GM13977 (cell line): ENCODE measurements around the gene LPIN3.

Experiments used
- DNase-seq: peaks from one replicate; pipeline ENCODE4 v3.0.0; 2012; ENCODE audit warnings: low spot score
- in situ Hi-C: fragments of 300-500 bp; cut with MboI; formaldehyde crosslinking; loops from one replicate; pipeline ENCODE4 v1.12.0; 2022; ENCODE audit warnings: low sequenced_read_pairs, low pct_unique_long_range_greater_than_20kb, mixed read lengths, inconsistent platforms; ENCODE audit not compliant: unreplicated experiment
- TF ChIP-seq, protein P1 (sequence below): IDR thresholded peaks from 2 replicates; pipeline ENCODE4 v1.5.1; 2012; ENCODE audit warnings: mild to moderate bottlenecking, control low read depth; ENCODE audit not compliant: insufficient read depth; ENCODE audit errors: extremely low read depth, missing control alignments

LPIN3 gene

DNA sequence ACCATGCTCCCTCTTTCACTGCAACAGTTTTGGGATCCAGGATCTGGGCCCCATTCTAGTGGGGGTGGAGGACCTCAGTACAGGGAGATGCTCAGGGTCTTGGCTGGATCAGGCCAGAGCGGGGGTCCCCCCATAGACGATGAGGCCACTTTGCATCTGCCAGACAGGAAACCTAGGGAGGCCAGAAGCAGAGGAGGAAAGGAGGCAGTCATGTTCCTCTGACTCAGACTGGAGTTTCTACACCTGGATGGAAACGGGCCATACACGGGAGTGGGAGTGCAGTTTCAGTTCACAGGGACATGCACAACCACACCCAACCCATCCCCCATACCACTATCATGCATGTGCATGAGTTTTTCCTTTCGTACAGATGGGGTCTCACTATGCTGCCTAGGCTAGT, 29.6 kb downstream of the LPIN3 start:
- no peak for DNase-seq
- in situ Hi-C loops: no loop called here
- TF ChIP-seq, protein P1, sequence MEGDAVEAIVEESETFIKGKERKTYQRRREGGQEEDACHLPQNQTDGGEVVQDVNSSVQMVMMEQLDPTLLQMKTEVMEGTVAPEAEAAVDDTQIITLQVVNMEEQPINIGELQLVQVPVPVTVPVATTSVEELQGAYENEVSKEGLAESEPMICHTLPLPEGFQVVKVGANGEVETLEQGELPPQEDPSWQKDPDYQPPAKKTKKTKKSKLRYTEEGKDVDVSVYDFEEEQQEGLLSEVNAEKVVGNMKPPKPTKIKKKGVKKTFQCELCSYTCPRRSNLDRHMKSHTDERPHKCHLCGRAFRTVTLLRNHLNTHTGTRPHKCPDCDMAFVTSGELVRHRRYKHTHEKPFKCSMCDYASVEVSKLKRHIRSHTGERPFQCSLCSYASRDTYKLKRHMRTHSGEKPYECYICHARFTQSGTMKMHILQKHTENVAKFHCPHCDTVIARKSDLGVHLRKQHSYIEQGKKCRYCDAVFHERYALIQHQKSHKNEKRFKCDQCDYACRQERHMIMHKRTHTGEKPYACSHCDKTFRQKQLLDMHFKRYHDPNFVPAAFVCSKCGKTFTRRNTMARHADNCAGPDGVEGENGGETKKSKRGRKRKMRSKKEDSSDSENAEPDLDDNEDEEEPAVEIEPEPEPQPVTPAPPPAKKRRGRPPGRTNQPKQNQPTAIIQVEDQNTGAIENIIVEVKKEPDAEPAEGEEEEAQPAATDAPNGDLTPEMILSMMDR: no peak

DNA sequence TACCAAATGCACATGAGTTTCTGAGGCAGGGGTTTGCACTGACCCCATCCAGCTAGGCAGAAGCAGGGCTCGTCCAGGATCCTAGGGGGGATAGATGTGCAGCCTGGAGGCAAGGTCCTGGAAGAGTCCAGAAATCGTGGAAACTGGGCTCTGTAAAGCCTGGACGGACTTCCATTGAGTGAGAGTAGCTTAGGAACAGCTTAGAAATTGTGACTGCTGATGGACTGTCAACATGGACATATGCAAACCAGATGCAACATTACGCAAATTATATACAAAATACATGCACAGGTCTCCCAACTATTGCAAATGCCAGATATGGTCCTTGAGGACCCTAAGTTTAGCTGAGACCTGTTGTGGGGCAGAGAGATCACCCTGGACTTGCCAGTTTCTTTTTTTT, 30.8 kb downstream of the LPIN3 start:
- in situ Hi-C loops: no loop called here

DNA sequence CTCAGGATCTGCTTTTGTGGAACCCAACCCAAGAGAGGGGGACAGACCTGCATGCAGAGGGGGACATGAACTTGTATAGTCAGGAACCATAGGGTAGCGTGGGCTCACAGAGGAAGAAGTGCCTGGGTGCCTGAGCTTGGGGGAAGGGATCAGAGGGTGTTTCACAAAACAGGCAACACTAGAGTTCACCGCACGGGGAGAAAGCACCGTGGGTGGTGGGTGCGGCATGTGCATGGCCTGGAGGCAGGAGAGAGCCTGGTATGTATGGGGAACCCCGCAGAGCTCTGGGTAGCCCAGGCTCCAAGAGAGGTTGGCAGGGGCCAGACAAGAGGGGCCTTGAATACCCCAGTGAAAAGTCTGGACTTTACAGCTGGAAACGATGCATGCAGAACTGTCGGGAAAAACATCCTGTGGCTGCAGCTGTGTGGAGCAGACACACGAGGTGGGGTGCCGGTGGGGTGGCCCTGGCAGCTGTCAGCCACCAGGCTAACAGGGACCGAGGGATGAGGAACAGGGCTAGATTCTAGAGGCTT, 32.7 kb downstream of the LPIN3 start:
- DNase-seq: no peak
- in situ Hi-C loops: no loop called here
- TF ChIP-seq, protein P1: no peak

More for the DNA sequence above, 30.8 kb downstream of the LPIN3 start:
- no peak for DNase-seq
- TF ChIP-seq, protein P1: no peak

DNA sequence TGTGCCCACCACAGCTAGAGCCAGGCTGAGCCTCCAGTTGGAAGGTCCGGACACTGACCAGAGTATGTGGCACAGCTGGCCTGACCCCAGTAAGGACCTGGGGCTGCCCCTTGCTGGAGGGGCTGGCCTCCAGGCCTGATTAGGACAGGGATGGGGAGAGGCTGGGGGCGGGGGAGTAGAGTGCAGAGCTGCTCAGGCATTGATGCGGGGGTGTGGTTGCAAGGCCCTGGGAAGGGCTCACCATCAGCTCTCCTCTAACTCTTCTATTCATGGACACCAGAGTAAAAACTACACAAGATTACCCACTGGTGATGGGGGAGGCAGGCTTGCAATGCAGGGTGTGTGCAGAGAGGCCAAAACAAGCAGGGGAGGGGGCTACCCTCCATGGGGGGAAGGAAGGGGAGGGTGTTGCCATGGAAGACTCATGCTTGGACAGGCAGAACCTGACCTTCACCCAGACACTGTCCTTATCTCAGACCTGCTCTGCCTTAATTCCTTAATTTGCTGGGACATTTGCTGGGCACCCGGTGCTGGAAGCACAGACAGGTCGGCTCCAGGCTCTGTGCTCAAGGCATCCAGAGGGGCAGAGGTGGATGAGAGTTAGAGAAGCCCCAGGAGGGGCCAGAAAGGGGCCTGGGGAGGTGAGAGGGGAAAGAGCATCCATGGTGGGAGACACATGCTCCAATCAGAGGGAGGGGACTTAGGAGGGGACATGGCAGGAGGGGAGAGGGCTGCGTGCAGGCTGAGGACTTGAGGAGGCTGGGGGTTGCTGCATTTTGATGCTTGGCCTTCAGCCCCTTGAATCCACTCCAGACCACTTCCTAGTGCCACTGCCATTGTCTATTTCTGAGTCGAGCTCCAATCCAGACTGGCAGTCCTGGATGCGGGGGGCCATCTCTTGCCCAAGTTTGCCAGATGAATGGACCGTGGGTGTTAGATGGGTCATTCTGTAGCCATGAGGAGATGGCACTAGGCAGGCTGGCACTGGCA, 33.6 kb downstream of the LPIN3 start:
- TF ChIP-seq, protein P1: no peak
- DNase-seq: no peak
- in situ Hi-C loops: no loop called here

DNA sequence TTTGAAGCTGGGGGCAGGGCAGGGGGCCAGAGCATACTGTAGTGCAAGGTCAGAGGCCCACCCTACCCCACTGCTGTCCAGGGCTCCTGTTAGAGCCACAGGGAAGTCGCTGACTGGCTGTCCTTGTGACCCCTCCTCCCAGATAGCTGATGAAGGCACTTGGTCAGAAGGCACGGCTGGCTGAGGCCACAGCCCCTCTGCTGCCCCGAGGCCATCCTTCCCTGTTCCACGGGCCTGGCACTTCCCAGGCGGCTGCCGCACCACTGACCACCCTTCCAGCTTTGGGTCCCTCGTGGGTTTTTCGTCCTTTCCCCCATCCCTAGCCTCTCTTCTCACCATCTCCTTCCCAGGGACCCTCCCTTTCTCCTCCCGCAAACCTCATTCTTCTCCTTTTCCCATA, 35.2 kb downstream of the LPIN3 start:
- TF ChIP-seq, protein P1: no peak
- DNase-seq: no peak
- in situ Hi-C loops: no loop called here

DNA sequence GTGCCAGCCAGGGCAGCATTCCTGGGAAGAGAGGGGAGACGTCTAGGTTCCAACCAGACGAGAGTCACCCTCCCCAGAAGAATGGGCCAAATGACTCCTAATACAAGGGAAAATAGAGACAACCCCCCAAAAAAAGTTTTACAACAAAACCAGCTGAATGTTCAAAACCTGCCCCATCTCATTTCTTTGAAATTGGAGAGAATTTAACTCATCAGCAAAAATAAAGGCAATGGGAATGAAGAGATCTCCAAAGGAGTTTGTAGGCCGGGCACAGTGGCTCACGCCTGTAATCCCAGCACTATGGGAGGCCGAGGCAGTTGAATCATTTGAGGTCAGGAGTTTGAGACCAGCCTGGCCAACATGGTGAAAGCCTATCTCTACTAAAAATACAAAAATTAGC, 35.7 kb downstream of the LPIN3 start:
- no peak for DNase-seq
- in situ Hi-C loops: no loop called here
- TF ChIP-seq, protein P1: no peak
